Loucy (cell line): Measurements from ENCODE around the gene BRINP3.

Experiments used
- CTCF ChIP-seq: fragments of 200-600 bp; sonication (generic); conservative IDR thresholded peaks from 2 replicates; pipeline ENCODE4 v1.5.1; 2014; ENCODE audit warnings: mild to moderate bottlenecking, antibody characterized with exemption, low read length
- EZH2phosphoT487 ChIP-seq: fragments of 200-600 bp; IDR thresholded peaks from 2 replicates; pipeline ENCODE4 v1.6.1; 2018; ENCODE audit warnings: antibody characterized with exemption, mild to moderate bottlenecking, moderate library complexity, borderline replicate concordance

- no peak for TF ChIP-seq CTCF
- TF ChIP-seq EZH2phosphoT487: no peak
Measured at GRCh38 chr1:190258003-190258402, 219.7 kb downstream of the BRINP3 start.
